Spleen (tissue), 11 donors: ENCODE measurements around the gene FHAD1. TPM values are rescaled to one million over a fixed set of nuclear protein-coding genes. Genes with fewer than 3 reads are reported as not detected.

Experiments used
- DNase-seq: peaks from one replicate; pipeline ENCODE4 v3.0.0-alpha.2; 2020
- H3K27ac ChIP-seq, 8 donors: fragments of 200-600 bp; sonication (generic) in 7 of 8; 1 replicate in 4 of 8; 2 replicates in 4 of 8; pipeline versions ENCODE4 v1.5.0 to v1.8.0; 2016 to 2021; ENCODE audit warnings: inconsistent platforms in 4 of 8, mild to moderate bottlenecking in 4 of 8, moderate library complexity in 1 of 8
- H3K27me3 ChIP-seq, 7 donors: fragments of 200-600 bp; sonication (generic) in 6 of 7; replicated peaks in 1 of 7; 1 replicate in 4 of 7; 2 replicates in 3 of 7; pipeline versions ENCODE4 v1.5.0 to v1.8.0; 2016 to 2021; ENCODE audit warnings: inconsistent platforms in 3 of 7, mild to moderate bottlenecking in 1 of 7
- H3K36me3 ChIP-seq, 6 donors: fragments of 200-600 bp; sonication (generic) in 5 of 6; 1 replicate in 4 of 6; 2 replicates in 2 of 6; pipeline versions ENCODE4 v1.5.0 to v1.8.0; 2016 to 2021; ENCODE audit warnings: inconsistent platforms in 2 of 6
- H3K4me1 ChIP-seq, 6 donors: fragments of 200-600 bp; sonication (generic) in 5 of 6; 1 replicate in 3 of 6; 2 replicates in 3 of 6; pipeline versions ENCODE4 v1.5.0 to v1.8.0; 2016 to 2021; ENCODE audit warnings: inconsistent platforms in 3 of 6
- H3K4me3 ChIP-seq, 8 donors: fragments of 200-600 bp; sonication (generic) in 7 of 8; 1 replicate in 4 of 8; 2 replicates in 4 of 8; pipeline versions ENCODE4 v1.5.0 to v1.8.0; 2016 to 2021; ENCODE audit warnings: inconsistent platforms in 4 of 8, mild to moderate bottlenecking in 4 of 8, moderate library complexity in 2 of 8
- H3K9me3 ChIP-seq, 8 donors: fragments of 200-600 bp; sonication (generic) in 7 of 8; 1 replicate in 4 of 8; 2 replicates in 4 of 8; pipeline versions ENCODE4 v1.5.0 to v1.8.0; 2016 to 2021; ENCODE audit warnings: inconsistent platforms in 4 of 8
- CTCF ChIP-seq, 11 experiments: fragments of 200-600 bp in 7 of 11; fragments of 450-650 bp in 4 of 11; sonication (generic) in 4 of 11; IDR thresholded peaks in 8 of 11; conservative IDR thresholded peaks in 3 of 11; 1 replicate in 7 of 11; 2 replicates in 4 of 11; pipeline versions ENCODE4 v1.4.0 to v1.8.0; 2016 to 2021; ENCODE audit warnings: antibody characterized with exemption in 11 of 11, inconsistent platforms in 4 of 11, mild to moderate bottlenecking in 1 of 11
- POLR2A ChIP-seq, 3 donors: fragments of 450-650 bp; IDR thresholded peaks; one replicate each; pipeline ENCODE4 v1.5.1; 2017; ENCODE audit warnings: antibody characterized with exemption in 3 of 3, mild to moderate bottlenecking in 1 of 3
- POLR2AphosphoS5 ChIP-seq, 3 donors: sonication (generic); formaldehyde crosslinking; IDR thresholded peaks; one replicate each; pipeline ENCODE4 v1.5.1; 2017; ENCODE audit warnings: antibody characterized with exemption in 3 of 3
- WGBS, 5 donors: extraction: QIAGEN DNeasy Blood & Tissue Kit in 3 of 5; methylation state at CpG; one replicate each; pipeline versions ENCODE4 v1.1.5 to v1.1.7; 2013 to 2018; 5-methylcytosine and 5-hydroxymethylcytosine counted together
- intact Hi-C: fragments of 100-400 bp; cut with DNase I; formaldehyde crosslinking; loops from one replicate; pipeline ENCODE4 v1.15.0; 2023; ENCODE audit warnings: low total_unique reads
- polyA plus RNA-seq, 3 donors: library from polyadenylated mRNA; stranded (reverse); fragments of 200-250 nt; gene quantifications; one replicate each; pipeline ENCODE4 v1.2.1, GENCODE V29; 2013
- total RNA-seq, 7 donors: library from RNA; depleted of rRNA in 3 of 7; stranded (reverse); fragments of >200 nt in 3 of 7; fragmentation: NEBNext Ultra II Directional in 4 of 7; extraction: Animal tissue kit (Norgen Biotek cat#: 25700) in 4 of 7; gene quantifications; one replicate each; pipeline versions ENCODE4 v1.1.0 to v1.2.1, GENCODE V29; 2016 to 2021
- donor health status: healthy with polysubstance abuse.
- donor health status: DM: no; HTN: no; CAD: no; lungs with moderate emphysema.
- donor health status: DM: no; HTN: no; CAD: no.
- donor health status: Bipolar disorder and iron deficiency.
- donor health status: healthy.
- donor health status: DM: no; HTN: no; CAD: no.
- donor health status: DM: yes; HTN: yes; CAD: no.

FHAD1 gene
- total and polyA plus RNA-seq, 10 donors: 0.22 to 1.0 (median 0.28) TPM; not detected in 3

- no peak overlapping the region for H3K4me3 ChIP-seq
- no peak overlapping the region for H3K27ac ChIP-seq
- H3K27me3 ChIP-seq: peaks cover 0 to 5% (median 0%) of the 10 kb centered on the region in 7 donors
- no peak for TF ChIP-seq CTCF (IDR thresholded peaks at IDR 0.05 in 8 of 11, conservative IDR thresholded peaks at IDR 0.05 in 3 of 11)
- no peak for TF ChIP-seq POLR2AphosphoS5 (IDR thresholded peaks at IDR 0.05)
- no peak for TF ChIP-seq POLR2A (IDR thresholded peaks at IDR 0.05)
- intact Hi-C loops: no loop called here
- no peaks in the 10 kb centered on the region for H3K36me3 ChIP-seq
- WGBS, 5 donors: 86 to 91% (median 88%) methylated on average over 12 to 13 of the region's 13 CpGs
- DNase-seq: no peak
- peaks cover 0 to 11% (median 0%) of the 10 kb centered on the region in 8 donors for H3K9me3 ChIP-seq
- H3K4me1 ChIP-seq: no peaks in the 10 kb centered on the region
Measured at GRCh38 chr1:15311122-15311822, 64.2 kb downstream of the FHAD1 start.

DNA sequence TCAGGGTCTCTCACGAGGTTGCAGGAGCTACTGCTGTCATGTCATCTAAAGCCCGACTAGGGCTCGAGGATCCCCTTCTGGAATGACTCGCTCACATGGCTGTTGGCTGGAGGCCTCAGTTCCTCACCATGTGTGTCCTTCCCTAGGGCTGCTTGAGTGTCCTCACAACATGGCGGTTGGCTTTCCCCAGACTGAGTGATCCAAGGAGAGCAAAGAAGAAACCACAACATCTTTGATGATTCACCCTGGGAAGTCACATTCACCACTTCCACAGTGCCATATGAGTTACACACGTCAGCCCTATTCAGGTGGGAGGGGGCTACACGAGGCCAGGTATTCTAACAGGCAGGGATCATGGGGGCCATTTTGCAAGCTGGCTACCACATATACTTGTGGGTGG, 64.9 kb downstream of the FHAD1 start:
- peaks cover 0 to 5% (median 0%) of the 10 kb centered on the region in 7 donors for H3K27me3 ChIP-seq
- H3K4me3 ChIP-seq: no peak overlapping the region
- H3K9me3 ChIP-seq: peaks cover 0 to 6% (median 0%) of the 10 kb centered on the region in 8 donors
- intact Hi-C loops: no loop called here
- no peak for TF ChIP-seq POLR2AphosphoS5 (IDR thresholded peaks at IDR 0.05)
- TF ChIP-seq POLR2A (IDR thresholded peaks at IDR 0.05): no peak
- TF ChIP-seq CTCF (IDR thresholded peaks at IDR 0.05 in 8 of 11, conservative IDR thresholded peaks at IDR 0.05 in 3 of 11): no peak
- no peak for DNase-seq
- 73 to 91% (median 87%) methylated on average over 6 to 7 of the region's 7 CpGs for WGBS, 5 donors
- H3K4me1 ChIP-seq: no peaks in the 10 kb centered on the region
- no peak overlapping the region for H3K27ac ChIP-seq
- no peaks in the 10 kb centered on the region for H3K36me3 ChIP-seq

DNA sequence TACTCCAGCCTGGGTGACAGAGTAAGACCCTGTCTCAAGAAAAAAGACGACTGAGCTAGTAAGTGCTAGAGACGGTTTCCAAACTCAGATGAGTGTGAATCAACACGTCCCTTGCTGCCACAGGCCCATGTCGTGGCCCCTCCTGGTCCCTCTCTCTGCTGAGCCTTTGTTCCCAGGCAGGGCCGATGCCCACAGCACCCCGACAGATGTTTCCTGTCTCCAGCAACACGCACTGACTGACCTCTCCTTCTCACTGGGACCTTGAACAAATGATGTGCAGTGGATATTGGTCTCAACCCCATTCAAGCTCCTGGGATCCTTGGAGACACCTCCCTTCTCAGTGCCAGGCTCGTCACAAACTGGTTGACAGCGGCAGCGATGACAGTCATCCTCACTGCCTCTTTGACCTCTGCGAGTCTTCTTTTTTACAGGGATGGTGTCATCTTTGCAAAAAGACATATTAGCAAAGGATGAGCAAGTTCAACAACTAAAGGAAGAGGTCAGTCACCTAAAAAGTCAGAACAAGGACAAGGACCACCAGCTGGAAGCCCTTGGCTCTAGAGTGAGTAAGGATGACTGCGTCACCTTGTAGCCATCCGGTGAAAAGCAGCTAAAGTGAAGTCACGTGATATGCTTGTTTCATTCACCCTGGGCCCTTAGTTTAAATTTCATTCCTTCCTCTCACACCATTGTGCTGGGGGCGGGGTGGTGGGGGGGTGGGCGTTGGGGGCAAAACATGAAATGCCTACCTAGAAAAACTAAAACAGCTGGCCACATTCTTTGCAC, 65.8 kb downstream of the FHAD1 start:
- H3K36me3 ChIP-seq: no peaks in the 10 kb centered on the region
- intact Hi-C loops: no loop called here
- H3K27ac ChIP-seq: no peak overlapping the region

More for the DNA sequence above, 65.8 kb downstream of the FHAD1 start:
- TF ChIP-seq POLR2A (IDR thresholded peaks at IDR 0.05) (no peak), POLR2AphosphoS5 (IDR thresholded peaks at IDR 0.05) (no peak), CTCF (IDR thresholded peaks at IDR 0.05 in 8 of 11, conservative IDR thresholded peaks at IDR 0.05 in 3 of 11) (no peak)
- no peaks in the 10 kb centered on the region for H3K4me1 ChIP-seq
- H3K4me3 ChIP-seq: no peak overlapping the region
- DNase-seq: no peak
- WGBS, 5 donors: 52 to 69% (median 68%) methylated on average over 14 to 16 of the region's 16 CpGs
- peaks cover 0 to 5% (median 0%) of the 10 kb centered on the region in 7 donors for H3K27me3 ChIP-seq
- H3K9me3 ChIP-seq: peaks cover 0 to 6% (median 0%) of the 10 kb centered on the region in 8 donors
